ENCODE results near the gene PDK2.

PDK2 gene

GRCh38 chr17:50125420-50125997, 30.4 kb downstream of the PDK2 start:
- H3K9ac ChIP-seq: no peak overlapping the region
- TF ChIP-seq CTCF (conservative IDR thresholded peaks at IDR 0.05; ENCODE audit: low read depth, low read length): no peak

GRCh38 chr17:50127697-50128361, 32.7 kb downstream of the PDK2 start:
- Histone ChIP-seq H3K27me3 (ENCODE audit: insufficient read depth, low read depth) (peaks cover 53% of the 10 kb centered on the region), H4K20me1 (ENCODE audit: insufficient read depth) (no peaks in the 10 kb centered on the region), H3K9ac (no peak overlapping the region), H3K4me3 (IDR thresholded peaks at IDR 0.05; ENCODE audit: insufficient read depth, low read depth, low read length) (no peak overlapping the region), H3K79me2 (ENCODE audit: insufficient read depth, low read depth) (no peaks in the 10 kb centered on the region), H2AFZ (ENCODE audit: low read depth) (no peak overlapping the region), H3K27ac (no peak overlapping the region), H3K36me3 (ENCODE audit: insufficient read depth) (no peaks in the 10 kb centered on the region), H3K4me1 (ENCODE audit: low read depth, poor library complexity, severe bottlenecking) (peaks cover 25% of the 10 kb centered on the region), H3K4me2 (peak overlapping the region; percentile 16; the same call in 1 of the 2 replicates)
- no peak for TF ChIP-seq CTCF (conservative IDR thresholded peaks at IDR 0.05; ENCODE audit: low read depth, low read length)

More at GRCh38 chr17:50125420-50125997, 30.4 kb downstream of the PDK2 start:
- Histone ChIP-seq H3K36me3 (ENCODE audit: insufficient read depth) (no peaks in the 10 kb centered on the region), H3K27me3 (ENCODE audit: insufficient read depth, low read depth) (peaks cover 71% of the 10 kb centered on the region), H3K4me3 (IDR thresholded peaks at IDR 0.05; ENCODE audit: insufficient read depth, low read depth, low read length) (no peak overlapping the region), H3K79me2 (ENCODE audit: insufficient read depth, low read depth) (no peaks in the 10 kb centered on the region), H2AFZ (ENCODE audit: low read depth) (no peak overlapping the region), H3K4me1 (ENCODE audit: low read depth, poor library complexity, severe bottlenecking) (peaks cover 9% of the 10 kb centered on the region), H3K27ac (no peak overlapping the region), H4K20me1 (ENCODE audit: insufficient read depth) (no peaks in the 10 kb centered on the region), H3K4me2 (no peak overlapping the region)

GRCh38 chr17:50128441-50129352, 33.5 kb downstream of the PDK2 start:
- Histone ChIP-seq H3K27ac (no peak overlapping the region), H4K20me1 (ENCODE audit: insufficient read depth) (no peaks in the 10 kb centered on the region), H3K27me3 (ENCODE audit: insufficient read depth, low read depth) (peaks cover 44% of the 10 kb centered on the region), H3K79me2 (ENCODE audit: insufficient read depth, low read depth) (no peaks in the 10 kb centered on the region), H3K9ac (no peak overlapping the region), H3K4me2 (no peak overlapping the region; the same call in 1 of the 2 replicates), H3K4me1 (ENCODE audit: low read depth, poor library complexity, severe bottlenecking) (peaks cover 25% of the 10 kb centered on the region), H2AFZ (ENCODE audit: low read depth) (no peak overlapping the region), H3K4me3 (IDR thresholded peaks at IDR 0.05; ENCODE audit: insufficient read depth, low read depth, low read length) (no peak overlapping the region), H3K36me3 (ENCODE audit: insufficient read depth) (no peaks in the 10 kb centered on the region)
- no peak for TF ChIP-seq CTCF (conservative IDR thresholded peaks at IDR 0.05; ENCODE audit: low read depth, low read length)

- H3K4me2 ChIP-seq: peak overlapping the region; percentile 21; the same call in 1 of the 2 replicates
- H3K4me3 ChIP-seq (IDR thresholded peaks at IDR 0.05; ENCODE audit: insufficient read depth, low read depth, low read length): no peak overlapping the region
- no peak overlapping the region for H3K9ac ChIP-seq
- H3K27ac ChIP-seq: no peak overlapping the region
- H3K27me3 ChIP-seq (ENCODE audit: insufficient read depth, low read depth): peaks cover 39% of the 10 kb centered on the region
- no peak for TF ChIP-seq CTCF (conservative IDR thresholded peaks at IDR 0.05; ENCODE audit: low read depth, low read length)
- H3K4me1 ChIP-seq (ENCODE audit: low read depth, poor library complexity, severe bottlenecking): peaks cover 25% of the 10 kb centered on the region
- H2AFZ ChIP-seq (ENCODE audit: low read depth): peak overlapping the region; percentile 47; the same call in 1 of the 2 replicates
- H4K20me1 ChIP-seq (ENCODE audit: insufficient read depth): no peaks in the 10 kb centered on the region
- H3K79me2 ChIP-seq (ENCODE audit: insufficient read depth, low read depth): no peaks in the 10 kb centered on the region
- no peaks in the 10 kb centered on the region for H3K36me3 ChIP-seq (ENCODE audit: insufficient read depth)
Observed at GRCh38 chr17:50129353-50129727, 34.2 kb downstream of the PDK2 start.
